ENCODE results near the gene ATPAF1.
A peak's percentile ranks its signal among the peaks of the same experiment; 100 is the strongest.
"Not testable (repeated sequence)": the region's sequence is repeated elsewhere in the genome, so short reads cannot be mapped to it uniquely, and the experiment has no call there.

The ATPAF1 gene, protein sequence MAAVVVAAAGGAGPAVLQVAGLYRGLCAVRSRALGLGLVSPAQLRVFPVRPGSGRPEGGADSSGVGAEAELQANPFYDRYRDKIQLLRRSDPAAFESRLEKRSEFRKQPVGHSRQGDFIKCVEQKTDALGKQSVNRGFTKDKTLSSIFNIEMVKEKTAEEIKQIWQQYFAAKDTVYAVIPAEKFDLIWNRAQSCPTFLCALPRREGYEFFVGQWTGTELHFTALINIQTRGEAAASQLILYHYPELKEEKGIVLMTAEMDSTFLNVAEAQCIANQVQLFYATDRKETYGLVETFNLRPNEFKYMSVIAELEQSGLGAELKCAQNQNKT

DNA sequence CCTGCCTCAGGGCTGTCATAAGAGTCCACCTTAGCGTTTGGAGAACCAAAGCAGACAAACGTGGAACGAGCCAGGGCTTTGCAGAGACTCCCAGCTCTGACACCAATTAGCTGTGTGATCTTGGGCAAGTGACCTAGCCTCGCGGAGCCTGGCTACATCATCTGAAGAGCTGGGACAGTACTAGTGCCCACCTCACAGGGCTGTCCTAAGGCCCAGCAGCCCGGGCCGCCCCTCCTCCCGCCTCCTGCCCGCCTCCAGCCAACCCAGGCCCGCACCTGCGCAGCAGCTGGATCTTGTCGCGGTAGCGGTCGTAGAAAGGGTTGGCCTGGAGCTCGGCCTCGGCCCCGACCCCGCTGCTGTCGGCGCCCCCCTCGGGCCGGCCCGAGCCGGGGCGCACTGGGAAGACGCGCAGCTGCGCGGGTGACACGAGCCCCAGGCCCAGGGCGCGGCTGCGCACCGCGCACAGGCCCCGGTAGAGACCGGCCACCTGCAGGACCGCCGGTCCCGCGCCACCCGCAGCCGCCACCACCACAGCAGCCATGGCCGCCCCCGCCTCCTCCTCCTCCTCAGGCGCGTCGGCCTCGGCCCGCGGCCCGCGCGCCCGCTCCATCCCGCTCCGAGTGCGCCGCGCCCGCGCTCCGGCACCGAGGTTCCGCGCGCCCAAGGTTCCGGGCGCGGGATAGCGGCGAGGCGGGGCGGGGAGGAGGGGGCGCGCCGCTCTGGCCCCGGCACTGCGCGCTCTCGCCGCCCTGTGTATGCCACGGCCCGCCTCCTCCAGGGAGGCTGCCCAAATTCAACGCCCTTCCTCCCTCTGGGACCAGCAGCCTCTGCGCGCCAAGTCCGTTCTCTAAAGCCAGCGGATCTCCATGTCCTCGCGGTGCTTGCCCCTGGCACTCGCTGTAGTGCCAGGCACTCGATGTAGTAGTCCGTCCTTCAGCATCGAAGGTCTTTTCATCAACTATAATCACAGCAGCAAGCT lies at the start of gene ATPAF1:
TSS of gene ATPAF1 (minus strand) at position 583 of the 979 bp plus-strand sequence. CDS start at position 541, 42 bp downstream.
- peak; percentile 9 for DNase-seq

DNA sequence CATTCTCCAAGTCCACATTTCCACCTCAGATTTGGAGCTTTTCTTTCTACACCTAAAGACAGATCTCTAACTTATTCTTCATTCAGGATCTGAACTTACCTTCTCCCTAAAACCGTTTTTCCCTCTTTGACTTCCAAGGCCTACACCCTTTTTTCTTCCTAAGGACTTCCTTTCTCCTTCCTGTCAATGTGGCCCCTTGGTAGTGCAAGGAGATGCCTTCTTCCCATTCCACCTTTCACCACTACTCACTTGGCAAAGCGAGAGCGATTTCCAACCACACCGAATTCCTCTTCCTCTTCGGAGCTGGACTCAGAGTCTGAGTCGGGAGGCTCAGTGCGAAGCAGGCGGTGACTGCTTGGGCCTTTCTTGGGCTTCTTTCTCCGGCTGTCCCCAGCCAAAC lies 49.5 kb upstream of the ATPAF1 start:
- no peak for DNase-seq

DNA sequence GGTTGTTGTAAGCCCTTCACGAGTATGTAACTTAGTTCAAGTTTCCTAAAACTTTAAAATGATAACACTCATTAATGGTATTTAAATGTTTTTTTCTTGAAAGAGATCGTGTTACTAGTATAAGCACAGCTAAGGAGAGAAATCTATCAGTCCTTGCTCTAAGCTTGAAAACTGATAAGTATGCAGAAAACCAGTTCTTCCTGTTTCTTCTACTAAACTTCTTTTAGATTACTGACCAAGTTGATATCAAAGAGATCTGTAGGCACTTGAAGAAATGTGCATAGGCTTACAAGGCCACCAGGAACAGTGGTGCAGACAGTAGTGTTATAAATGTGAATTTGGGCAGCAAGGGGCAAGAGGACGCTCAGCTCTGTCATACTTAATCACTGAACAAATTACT lies 46.8 kb upstream of the ATPAF1 start:
- no peak for DNase-seq

DNA sequence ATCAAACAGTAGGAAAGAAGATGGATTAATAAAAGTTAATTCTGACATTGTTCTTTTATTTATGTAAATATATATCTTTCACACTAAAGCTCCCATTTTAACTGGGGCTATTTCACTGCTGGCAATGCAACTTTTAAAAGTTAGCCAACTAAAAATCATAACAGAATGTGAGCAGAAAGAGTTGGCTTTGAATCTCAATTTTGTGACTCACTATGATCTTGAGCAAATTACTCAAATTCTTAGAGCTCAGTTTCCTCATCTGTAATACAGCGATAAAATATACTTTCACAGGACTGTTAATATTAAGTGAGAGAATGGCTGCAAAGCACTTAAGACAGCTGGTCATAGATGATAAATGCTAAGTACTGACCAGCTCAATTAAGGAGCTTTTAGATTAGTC lies 40.0 kb upstream of the ATPAF1 start:
- DNase-seq: no peak

DNA sequence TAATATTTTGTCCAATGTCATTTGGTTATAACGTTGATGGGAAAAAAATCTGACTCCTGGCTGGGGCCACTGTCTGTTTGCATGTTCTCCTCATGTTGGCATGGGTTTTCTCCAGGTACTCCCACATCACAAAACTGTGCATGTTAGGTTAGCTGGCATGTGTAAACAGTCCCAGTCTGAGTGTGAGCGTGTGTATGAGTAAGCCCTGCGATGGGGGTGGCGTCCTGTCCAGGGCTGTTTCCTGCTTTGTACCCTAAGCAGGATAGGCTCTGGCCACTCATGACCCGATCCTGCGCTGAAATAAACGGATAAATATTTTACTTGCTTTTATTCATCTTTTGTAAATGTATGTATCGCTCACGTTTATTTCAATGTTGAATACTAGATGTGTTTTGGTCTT lies 37.2 kb upstream of the ATPAF1 start:
- DNase-seq: no peak

DNA sequence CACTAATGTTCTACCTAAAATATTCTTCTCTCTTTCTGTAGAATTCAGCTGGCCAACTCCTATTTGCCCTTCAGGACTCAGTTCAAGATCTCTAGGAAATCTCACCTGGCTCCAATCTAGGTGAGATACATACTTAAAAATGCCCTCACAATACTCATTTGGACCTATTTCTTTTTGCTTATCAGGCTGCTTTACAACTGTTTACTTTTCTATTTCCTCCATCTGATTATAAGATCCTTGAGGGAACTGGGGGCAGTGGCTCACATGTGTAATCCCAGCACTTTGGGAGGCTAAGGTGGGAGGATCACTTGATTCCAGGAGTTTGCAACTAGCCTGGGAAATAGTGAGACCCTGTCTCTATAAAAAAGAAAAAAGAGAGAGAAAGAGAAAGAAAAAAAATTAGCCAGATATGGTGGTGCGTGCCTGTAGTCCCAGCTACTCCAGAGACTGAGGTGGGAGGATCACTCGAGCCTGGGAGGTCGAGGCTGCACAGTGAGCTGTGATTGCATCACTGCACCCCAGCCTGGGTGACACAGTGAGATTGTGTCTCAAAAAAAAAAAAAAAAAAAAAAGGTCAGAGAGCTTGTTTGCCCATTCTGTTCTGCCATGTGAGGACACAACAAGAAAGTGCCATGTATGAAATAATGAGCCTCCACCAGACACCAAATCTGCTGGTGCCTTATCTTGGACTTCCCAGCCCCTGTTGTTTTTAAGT lies 35.9 kb upstream of the ATPAF1 start:
- DNase-seq: no peak

DNA sequence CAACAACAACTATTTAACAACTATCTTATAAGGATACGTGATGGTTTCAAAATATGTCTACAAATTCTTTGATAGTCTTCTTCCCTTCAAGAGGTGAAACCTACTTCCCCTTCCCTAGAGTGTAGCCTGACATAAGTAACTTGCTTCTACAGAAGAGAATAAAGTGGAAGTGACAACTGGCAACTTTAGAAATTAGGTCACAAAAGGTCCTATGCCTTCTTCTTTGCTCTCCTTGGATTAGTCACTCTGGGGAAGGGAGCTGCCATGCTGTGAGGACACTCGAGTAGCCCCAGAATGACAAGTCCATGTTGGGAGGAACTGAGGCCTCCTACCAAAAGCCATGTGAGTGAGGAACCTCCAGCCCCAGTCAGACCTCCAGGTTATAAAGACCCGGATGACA lies 31.5 kb upstream of the ATPAF1 start:
- no peak for DNase-seq

DNA sequence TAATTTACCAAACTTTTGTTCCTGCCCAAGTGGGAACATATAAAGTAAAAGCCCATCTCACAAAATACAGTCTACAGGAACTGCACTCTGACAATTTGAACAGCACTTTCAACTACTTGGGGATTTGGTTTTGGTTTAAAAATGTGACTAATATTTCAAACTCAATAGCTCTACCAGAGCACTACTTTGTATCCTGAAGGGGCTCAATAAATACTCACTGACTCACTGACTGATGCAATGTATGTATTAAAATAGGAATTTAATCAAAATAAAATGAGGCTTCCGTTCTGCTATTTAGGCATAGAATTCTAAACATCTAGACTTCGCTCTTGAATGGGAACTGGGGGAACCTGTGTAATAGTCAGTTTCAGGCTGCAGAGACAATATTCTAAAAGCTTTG lies 28.9 kb upstream of the ATPAF1 start:
- no peak for DNase-seq

DNA sequence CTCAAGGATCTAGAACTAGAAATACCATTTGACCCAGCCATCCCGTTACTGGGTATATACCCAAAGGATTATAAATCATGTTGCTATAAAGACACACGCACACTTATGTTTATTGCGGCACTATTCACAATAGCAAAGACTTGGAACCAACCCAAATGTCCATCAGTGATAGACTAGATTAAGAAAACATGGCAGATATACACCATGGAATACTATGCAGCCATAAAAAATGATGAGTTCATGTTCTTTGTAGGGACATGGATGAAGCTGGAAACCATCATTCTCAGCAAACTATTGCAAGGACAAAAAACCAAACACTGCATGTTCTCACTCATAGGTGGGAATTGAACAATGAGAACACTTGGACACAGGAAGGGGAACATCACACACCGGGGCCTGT lies 26.5 kb upstream of the ATPAF1 start:
- not testable (repeated sequence) for DNase-seq

DNA sequence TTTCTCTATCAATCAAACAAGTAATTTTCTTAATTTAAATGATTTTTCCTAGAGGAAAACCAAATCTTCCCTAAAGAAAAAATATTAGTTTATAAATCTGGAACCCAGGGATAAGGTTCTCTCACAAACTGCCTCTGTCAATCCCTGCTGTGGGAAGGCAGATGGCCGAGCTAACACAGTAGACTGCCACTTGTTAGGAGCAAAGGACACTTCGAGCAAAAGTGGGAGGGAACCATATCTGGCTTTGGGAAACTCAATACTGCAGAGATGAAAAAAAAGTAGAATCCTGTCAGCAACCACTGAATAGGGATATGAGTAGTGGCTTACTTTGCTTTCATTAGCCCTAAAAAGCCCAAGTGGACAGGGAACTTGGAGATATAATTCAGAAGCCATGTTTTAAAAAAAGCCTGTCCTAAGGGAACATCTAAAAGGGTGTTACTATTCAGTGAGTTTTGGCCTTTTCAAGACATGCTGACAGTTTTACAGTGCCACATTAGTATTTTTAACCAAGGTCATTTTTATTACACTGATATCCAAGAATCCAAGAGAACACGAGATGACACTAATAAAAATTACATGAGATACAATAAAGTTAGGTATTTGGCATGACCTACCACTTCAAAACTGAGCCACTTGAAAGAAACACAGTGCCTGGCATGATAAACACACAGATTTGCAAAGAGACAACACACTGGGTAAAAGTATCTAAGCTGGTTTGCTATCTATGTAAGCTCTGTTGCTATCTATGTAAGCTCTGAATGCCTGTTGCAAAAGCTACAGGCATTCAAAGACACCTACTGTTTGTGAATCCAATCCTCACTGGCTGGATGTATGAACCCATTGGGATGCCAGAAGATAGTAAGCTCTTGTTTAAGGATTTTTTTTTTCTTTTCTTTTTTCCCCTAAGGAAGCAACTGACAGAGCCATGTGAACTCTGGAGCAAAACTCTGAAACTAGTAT lies 24.9 kb upstream of the ATPAF1 start:
- no peak for DNase-seq

DNA sequence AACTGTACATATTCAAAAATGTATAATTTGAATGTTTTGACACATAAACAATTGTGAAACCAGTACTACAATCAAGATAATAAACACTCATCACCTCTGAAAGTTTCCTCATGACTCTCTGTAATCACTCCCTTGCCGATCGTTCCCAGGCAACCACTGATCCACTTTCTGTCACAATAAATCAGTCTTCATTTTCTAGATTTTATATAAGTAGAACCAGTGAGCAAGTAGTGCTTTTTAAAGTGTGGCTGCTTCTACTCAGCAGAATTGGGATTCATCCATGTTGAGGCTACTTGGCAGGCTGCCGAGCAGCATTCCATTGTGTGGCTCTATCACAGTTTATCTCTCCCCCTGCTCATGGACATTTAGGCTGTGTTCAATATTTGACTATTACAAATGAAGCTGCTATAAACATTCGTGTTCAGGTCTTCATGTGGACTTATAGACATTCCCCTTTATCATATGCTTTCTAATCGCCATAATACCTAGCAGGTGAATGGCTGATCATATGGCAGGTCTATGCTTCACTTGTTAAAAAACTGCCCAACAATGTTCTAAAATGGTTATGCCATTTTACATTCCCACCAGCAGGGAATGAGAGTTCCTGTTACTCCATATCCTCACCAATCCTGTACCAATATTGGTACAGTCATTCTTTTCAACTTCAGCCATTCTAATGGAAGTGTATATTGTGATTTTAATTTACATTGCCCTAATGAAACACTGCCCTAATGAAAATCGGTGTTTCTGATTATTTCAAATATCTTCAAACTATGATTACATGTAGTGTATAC lies 24.0 kb upstream of the ATPAF1 start:
- DNase-seq: no peak

DNA sequence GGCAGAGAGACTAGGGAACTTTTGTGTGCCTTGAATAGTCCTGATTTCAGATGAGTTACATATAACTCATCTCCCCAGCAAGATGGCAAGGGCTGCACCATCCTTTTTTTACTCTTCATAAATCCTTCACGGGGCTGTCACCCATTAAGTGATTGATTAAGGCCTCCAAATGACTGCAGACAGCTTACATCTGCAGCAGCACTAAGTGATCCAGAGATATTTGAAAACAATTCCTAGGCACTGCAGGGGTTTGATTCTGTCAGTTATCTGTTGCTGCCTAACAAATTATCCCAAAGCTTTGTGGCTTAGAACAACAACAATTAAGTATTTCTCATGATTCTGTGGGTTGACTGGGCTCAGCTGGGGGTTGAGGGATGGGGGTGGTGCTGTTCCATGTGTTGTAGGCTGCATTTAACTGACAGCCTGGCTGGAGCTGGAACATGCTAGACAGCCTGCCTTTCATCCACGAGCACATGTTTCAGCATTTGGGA lies 22.8 kb upstream of the ATPAF1 start:
- DNase-seq: no peak

DNA sequence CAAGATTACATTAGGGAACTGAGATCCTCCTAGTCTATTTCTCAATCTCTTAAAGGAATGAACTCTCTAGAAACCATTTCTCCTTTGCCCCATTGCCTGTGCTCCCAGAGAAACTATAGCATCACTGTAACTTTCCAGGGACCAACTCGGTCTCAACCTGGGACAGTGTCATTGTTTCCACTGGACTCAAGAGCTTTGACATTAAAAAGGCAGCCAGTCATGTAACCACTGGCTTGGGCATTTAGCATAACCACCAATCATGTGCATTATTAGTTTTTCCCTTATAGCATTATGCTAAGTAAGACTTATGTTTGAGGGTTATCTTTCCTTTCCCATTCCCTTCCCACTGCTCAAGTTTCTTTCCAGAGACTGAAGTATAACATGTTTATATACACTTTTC lies 21.7 kb upstream of the ATPAF1 start:
- DNase-seq: no peak

DNA sequence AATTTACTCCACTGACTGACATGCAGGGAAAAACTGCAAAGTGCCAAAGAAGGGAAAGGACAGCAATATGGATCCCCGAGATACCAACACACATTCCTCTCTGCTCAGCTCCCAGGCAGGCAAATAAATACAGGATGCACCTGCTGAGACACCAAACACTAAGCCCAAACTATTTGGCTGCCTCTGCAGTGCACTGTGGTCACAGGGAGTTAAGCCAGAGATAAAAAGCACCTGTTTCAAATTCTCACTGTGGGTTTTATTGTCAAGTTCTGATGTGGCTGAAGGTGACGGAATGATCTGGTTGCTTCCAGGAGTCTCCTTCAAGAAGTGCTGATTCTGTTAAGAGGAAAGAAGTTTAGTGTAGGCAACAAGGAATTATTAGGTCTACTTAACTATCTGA lies 21.2 kb upstream of the ATPAF1 start:
- no peak for DNase-seq

DNA sequence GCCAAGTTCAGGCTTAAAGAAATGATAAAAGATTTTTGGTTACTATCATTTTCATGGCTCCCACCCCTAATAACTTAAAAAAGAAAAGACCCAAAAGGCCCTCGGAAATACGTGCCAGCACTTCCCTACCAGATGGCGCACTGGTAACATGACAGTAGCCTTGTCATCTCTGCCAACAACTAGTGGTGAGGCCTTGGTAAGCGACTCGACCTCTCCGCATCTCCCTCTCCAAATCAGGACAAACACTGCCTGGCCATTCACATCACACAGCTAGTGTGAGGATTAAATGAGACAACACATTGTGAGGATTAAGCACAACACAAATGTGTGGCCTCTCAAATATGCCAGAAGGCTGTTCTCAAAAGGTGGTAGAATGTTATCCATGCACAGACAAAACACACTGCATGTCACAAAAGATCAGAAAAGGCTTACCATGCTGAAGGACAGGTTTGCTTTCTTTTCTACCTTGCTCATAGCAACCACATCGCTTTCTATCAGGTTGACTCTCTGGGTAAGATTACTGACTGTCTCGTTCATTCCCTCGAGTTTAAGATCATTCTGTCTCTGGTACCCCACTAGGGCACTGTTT lies 19.9 kb upstream of the ATPAF1 start:
- no peak for DNase-seq

DNA sequence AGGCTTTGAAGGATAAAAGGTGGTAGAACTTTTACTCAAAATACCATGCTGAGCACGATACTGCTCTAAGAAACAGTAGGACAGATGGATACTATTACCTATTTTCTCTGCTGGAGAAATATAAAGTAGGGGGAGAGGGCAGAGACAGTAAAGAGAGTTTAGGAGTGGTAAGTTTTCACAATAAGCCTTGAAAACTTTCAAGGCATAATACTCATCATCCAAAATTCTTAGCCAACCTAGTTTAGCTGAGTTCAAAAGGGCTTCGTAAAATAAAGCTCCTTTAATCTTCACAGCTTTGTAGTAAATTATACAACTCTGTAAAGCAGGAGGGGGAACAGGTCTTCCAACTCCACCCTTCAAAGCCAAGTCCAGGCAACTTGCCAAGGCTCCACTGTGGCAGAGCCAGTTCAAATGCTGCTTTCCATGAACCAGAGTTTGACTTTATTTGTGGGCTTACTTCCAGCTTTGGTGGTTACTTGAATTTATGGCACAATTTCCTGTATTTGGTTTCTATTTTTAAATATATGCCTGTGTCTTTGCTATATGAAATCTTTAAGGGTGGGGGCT lies 19.0 kb upstream of the ATPAF1 start:
- no peak for DNase-seq

DNA sequence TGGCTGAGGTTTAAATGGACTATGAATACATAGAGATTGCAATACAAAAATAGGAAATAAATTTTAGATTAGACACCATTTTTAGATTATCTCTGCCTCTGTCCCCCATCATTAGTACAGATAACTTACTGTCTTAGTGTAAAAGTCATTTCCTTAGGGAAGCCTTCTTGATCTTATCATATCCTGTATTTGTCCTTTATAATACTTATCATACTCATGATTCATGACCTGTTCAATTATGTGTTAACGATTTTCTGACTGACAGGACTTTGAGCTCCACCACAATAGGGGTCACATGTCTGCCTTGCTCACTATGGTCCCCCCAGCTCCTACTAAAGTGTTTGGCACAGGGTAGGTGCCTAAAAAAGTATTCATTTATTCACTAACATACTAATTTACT lies 18.1 kb upstream of the ATPAF1 start:
- no peak for DNase-seq

DNA sequence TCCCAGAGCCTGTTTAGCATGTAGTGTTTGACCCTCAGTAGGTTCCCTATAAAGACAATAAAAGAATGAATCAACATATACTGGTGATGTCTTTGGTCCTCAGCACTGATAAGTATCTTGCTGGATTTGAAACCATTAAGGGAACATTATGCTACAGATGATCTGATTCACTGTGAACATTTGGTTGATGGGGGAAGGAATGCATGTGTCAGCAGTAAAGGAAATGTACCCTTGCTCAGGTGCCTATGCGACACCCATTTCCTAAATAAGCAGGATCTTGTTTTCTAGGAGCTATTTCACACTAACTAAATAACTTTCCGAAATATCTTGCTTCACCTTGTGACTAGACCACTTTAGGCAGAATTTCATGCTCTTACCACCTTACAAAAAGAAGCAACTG lies 16.5 kb upstream of the ATPAF1 start:
- no peak for DNase-seq

DNA sequence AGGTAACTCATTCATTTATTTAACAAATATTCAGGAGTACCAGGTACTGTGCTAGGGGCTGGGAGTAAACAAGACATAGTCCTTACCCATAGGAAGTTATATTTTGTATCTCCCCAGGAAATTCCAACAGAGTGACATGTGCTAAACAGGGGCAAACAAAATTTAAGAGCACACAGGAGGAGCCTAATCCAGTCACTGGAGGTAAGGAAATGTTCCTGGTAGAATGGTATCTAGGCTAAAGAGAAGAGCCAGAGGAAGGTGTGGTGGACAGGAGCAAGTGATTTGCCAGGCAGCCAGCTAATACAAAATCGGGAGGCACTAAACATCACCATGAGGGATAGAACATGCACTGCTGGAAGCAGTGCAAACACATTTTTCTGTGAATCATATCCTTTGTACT lies 13.9 kb upstream of the ATPAF1 start:
- no peak for DNase-seq

DNA sequence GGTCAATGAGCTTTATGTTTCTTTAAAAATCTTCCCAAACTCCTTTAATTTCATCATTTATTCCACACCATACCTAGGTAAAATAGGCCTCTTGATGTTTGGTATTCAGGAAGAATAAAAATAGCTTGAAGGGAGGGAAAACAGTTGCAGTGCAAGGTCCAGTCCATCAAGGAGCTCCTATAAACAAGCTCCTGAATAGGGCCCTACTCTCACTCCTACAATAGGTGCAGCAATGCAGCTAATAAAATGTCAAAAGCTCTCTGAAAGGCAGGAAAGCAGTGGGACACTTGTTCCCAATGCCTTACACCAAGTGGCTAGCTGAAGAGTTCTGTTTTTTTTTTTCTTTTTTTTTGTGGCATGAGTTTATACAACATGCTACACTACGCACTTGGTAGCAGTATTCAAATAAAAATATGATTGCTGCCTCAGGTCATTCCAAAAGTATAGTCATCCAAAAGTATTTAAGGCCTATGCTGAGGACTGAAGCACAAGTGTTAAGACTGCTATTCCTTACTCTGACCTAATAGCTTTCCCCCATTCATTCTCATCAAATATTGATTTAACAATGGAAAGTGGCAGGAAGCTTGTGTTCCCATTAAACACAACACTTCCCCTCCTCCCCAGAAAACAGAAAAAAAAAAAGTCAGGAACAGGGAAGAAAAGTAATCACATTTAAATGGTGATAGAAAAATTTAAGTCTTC lies 13.3 kb upstream of the ATPAF1 start:
- no peak for DNase-seq
